Prostate gland (tissue), 2 donors: Measurements from ENCODE around the gene ESR1.

ENCODE experiments used
- POLR2A ChIP-seq: fragments of 450-650 bp; IDR thresholded peaks from one replicate; pipeline ENCODE4 v1.6.1; 2016; ENCODE audit warnings: antibody characterized with exemption, mild to moderate bottlenecking
- POLR2AphosphoS5 ChIP-seq: sonication (generic); formaldehyde crosslinking; IDR thresholded peaks from one replicate; pipeline ENCODE4 v1.6.1; 2017; ENCODE audit warnings: antibody characterized with exemption
- TF ChIP-seq, protein P1 (sequence below), 4 experiments: fragments of 200-600 bp in 2 of 4; fragments of 450-650 bp in 2 of 4; sonication (generic) in 2 of 4; IDR thresholded peaks; 1 replicate in 3 of 4; 2 replicates in 1 of 4; pipeline ENCODE4 v1.5.1; 2016 to 2019; ENCODE audit warnings: antibody characterized with exemption in 4 of 4, mild to moderate bottlenecking in 2 of 4, moderate library complexity in 2 of 4

DNA sequence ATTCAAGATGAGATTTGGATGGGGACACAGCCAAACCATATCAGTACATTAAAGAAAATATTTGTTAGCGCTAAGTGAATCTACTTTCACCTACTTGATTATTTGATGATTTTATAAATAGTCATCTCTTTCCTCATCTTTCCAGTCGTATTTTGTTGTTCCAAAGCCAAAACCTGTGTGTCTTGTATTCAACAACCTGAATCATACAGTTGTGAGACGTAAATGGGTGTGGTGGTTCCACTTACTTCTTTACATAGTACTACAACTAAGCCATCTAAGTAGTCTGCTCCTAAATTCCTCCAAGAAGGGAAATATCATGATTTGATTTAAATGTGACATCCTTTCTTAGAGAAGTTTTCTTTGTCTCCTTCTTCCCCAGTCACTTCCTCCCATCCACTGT, 132.8 kb downstream of the ESR1 start:
- TF ChIP-seq, protein P1, sequence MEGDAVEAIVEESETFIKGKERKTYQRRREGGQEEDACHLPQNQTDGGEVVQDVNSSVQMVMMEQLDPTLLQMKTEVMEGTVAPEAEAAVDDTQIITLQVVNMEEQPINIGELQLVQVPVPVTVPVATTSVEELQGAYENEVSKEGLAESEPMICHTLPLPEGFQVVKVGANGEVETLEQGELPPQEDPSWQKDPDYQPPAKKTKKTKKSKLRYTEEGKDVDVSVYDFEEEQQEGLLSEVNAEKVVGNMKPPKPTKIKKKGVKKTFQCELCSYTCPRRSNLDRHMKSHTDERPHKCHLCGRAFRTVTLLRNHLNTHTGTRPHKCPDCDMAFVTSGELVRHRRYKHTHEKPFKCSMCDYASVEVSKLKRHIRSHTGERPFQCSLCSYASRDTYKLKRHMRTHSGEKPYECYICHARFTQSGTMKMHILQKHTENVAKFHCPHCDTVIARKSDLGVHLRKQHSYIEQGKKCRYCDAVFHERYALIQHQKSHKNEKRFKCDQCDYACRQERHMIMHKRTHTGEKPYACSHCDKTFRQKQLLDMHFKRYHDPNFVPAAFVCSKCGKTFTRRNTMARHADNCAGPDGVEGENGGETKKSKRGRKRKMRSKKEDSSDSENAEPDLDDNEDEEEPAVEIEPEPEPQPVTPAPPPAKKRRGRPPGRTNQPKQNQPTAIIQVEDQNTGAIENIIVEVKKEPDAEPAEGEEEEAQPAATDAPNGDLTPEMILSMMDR (IDR thresholded peaks at IDR 0.05) = no peak
- TF ChIP-seq POLR2A (no peak), POLR2AphosphoS5 (no peak)
